KBM-7 (cell line): Measurements from ENCODE around the gene SFMBT1.

Source experiments
- DNase-seq: peaks from one replicate; pipeline ENCODE4 v3.0.0-alpha.2; 2015
- in situ Hi-C: fragments of 300-500 bp; cut with MboI; formaldehyde crosslinking; loops from 2 replicates; pipeline ENCODE4 v1.14.3; 2020; ENCODE audit warnings: low sequenced_read_pairs, low pct_unique_long_range_greater_than_20kb, mixed read lengths

Gene SFMBT1

GRCh38 chr3:52895418-52895817 is 150.5 kb downstream of the SFMBT1 start:
- in situ Hi-C loops: no loop called here
- no peak for DNase-seq

GRCh38 chr3:52894756-52895155 is 151.1 kb downstream of the SFMBT1 start:
- in situ Hi-C loops: no loop called here
- DNase-seq: no peak

GRCh38 chr3:52893723-52894122 is 152.2 kb downstream of the SFMBT1 start:
- DNase-seq: peak; percentile 24
- in situ Hi-C loops: no loop called here

GRCh38 chr3:52892625-52893311 is 153.1 kb downstream of the SFMBT1 start:
- DNase-seq: peak; percentile 77
- in situ Hi-C loops: no loop called here

- DNase-seq: no peak
- in situ Hi-C loops: no loop called here
These were observed 153.6 kb downstream of the SFMBT1 start for GRCh38 chr3:52892290-52892624.

- in situ Hi-C loops: no loop called here
- DNase-seq: peak; percentile 95
These were observed 154.2 kb downstream of the SFMBT1 start for GRCh38 chr3:52891615-52892081.

GRCh38 chr3:52891164-52891563 is 154.7 kb downstream of the SFMBT1 start:
- in situ Hi-C loops: no loop called here
- no peak for DNase-seq

- in situ Hi-C loops: no loop called here
- DNase-seq: no peak
These were observed 155.1 kb downstream of the SFMBT1 start for GRCh38 chr3:52890735-52891134.

- DNase-seq: no peak
- in situ Hi-C loops: no loop called here
These were observed 156.0 kb downstream of the SFMBT1 start for GRCh38 chr3:52889901-52890300.

- DNase-seq: no peak
- in situ Hi-C loops: no loop called here
These were observed 158.7 kb downstream of the SFMBT1 start for GRCh38 chr3:52887166-52887565.

- no peak for DNase-seq
- in situ Hi-C loops: no loop called here
These were observed 159.7 kb downstream of the SFMBT1 start for GRCh38 chr3:52886049-52886730.

GRCh38 chr3:52882377-52882776 is 163.5 kb downstream of the SFMBT1 start:
- in situ Hi-C loops: no loop called here
- DNase-seq: no peak

- in situ Hi-C loops: no loop called here
- DNase-seq: no peak
These were observed 164.0 kb downstream of the SFMBT1 start for GRCh38 chr3:52881871-52882270.

GRCh38 chr3:52880474-52880873 is 165.4 kb downstream of the SFMBT1 start:
- DNase-seq: no peak
- in situ Hi-C loops: no loop called here

GRCh38 chr3:52880047-52880446 is 165.8 kb downstream of the SFMBT1 start:
- no peak for DNase-seq
- in situ Hi-C loops: no loop called here

GRCh38 chr3:52879581-52879980 is 166.3 kb downstream of the SFMBT1 start:
- no peak for DNase-seq
- in situ Hi-C loops: no loop called here

- no peak for DNase-seq
- in situ Hi-C loops: no loop called here
These were observed 166.8 kb downstream of the SFMBT1 start for GRCh38 chr3:52879090-52879489.

GRCh38 chr3:52877085-52877484 is 168.8 kb downstream of the SFMBT1 start:
- no peak for DNase-seq
- in situ Hi-C loops: no loop called here

- in situ Hi-C loops: no loop called here
- DNase-seq: no peak
These were observed 170.8 kb downstream of the SFMBT1 start for GRCh38 chr3:52874864-52875587.

GRCh38 chr3:52874160-52874701 is 171.6 kb downstream of the SFMBT1 start:
- in situ Hi-C loops: no loop called here
- DNase-seq: no peak
